Vagina (tissue), 2 donors: ENCODE results near the gene HOXB4.

Experiments used
- POLR2A ChIP-seq, 2 donors: fragments of 450-650 bp; IDR thresholded peaks; one replicate each; pipeline ENCODE4 v1.6.1; 2017; ENCODE audit warnings: antibody characterized with exemption in 2 of 2, mild to moderate bottlenecking in 2 of 2, moderate library complexity in 2 of 2
- TF ChIP-seq, protein P1 (sequence below), 3 experiments: fragments of 450-650 bp in 2 of 3; fragments of 200-600 bp in 1 of 3; sonication (generic) in 1 of 3; IDR thresholded peaks; one replicate each; pipeline ENCODE4 v1.5.1; 2017 to 2019; ENCODE audit warnings: antibody characterized with exemption in 3 of 3, mild to moderate bottlenecking in 2 of 3, moderate library complexity in 2 of 3

GRCh38 chr17:48589060-48589830 lies 11.1 kb upstream of the HOXB4 start:
- TF ChIP-seq, protein P1, sequence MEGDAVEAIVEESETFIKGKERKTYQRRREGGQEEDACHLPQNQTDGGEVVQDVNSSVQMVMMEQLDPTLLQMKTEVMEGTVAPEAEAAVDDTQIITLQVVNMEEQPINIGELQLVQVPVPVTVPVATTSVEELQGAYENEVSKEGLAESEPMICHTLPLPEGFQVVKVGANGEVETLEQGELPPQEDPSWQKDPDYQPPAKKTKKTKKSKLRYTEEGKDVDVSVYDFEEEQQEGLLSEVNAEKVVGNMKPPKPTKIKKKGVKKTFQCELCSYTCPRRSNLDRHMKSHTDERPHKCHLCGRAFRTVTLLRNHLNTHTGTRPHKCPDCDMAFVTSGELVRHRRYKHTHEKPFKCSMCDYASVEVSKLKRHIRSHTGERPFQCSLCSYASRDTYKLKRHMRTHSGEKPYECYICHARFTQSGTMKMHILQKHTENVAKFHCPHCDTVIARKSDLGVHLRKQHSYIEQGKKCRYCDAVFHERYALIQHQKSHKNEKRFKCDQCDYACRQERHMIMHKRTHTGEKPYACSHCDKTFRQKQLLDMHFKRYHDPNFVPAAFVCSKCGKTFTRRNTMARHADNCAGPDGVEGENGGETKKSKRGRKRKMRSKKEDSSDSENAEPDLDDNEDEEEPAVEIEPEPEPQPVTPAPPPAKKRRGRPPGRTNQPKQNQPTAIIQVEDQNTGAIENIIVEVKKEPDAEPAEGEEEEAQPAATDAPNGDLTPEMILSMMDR (IDR thresholded peaks at IDR 0.05), result no peak
- TF ChIP-seq POLR2A (IDR thresholded peaks at IDR 0.05), result no peak
